Stomach (tissue), 4 donors: ENCODE measurements around the gene DICER1.

ENCODE experiments used
- CTCF ChIP-seq, 7 experiments: fragments of 450-650 bp in 4 of 7; fragments of 200-600 bp in 3 of 7; sonication (generic) in 3 of 7; IDR thresholded peaks; one replicate each; pipeline ENCODE4 v1.5.1; 2016 to 2019; ENCODE audit warnings: antibody characterized with exemption in 7 of 7, control low read depth in 2 of 7, mild to moderate bottlenecking in 1 of 7
- EP300 ChIP-seq: sonication (generic); formaldehyde crosslinking; IDR thresholded peaks from one replicate; pipeline ENCODE4 v1.6.1; 2017; ENCODE audit warnings: antibody characterized with exemption
- POLR2A ChIP-seq, 4 donors: fragments of 450-650 bp; IDR thresholded peaks; one replicate each; pipeline ENCODE4 v1.6.1; 2016; ENCODE audit warnings: antibody characterized with exemption in 4 of 4, control low read depth in 2 of 4, mild to moderate bottlenecking in 1 of 4, moderate library complexity in 1 of 4
- POLR2AphosphoS5 ChIP-seq, 3 donors: sonication (generic); formaldehyde crosslinking; IDR thresholded peaks; one replicate each; pipeline ENCODE4 v1.6.1; 2016; ENCODE audit warnings: antibody characterized with exemption in 3 of 3

- no peak for TF ChIP-seq CTCF (IDR thresholded peaks at IDR 0.05)
- TF ChIP-seq EP300, result no peak
- no peak for TF ChIP-seq POLR2A (IDR thresholded peaks at IDR 0.05)
- no peak for TF ChIP-seq POLR2AphosphoS5 (IDR thresholded peaks at IDR 0.05)
These were observed 95.1 kb downstream of the DICER1 start for GRCh38 chr14:95062220-95062619.
